Bronchial epithelial cell (primary cell): Measurements from ENCODE around the gene NLRX1. TPM values are rescaled to one million over a fixed set of nuclear protein-coding genes. Genes with fewer than 3 reads are reported as not detected.

Experiments used
- DNase-seq: peaks from one replicate; pipeline ENCODE4 v3.0.0-alpha.2; 2010; ENCODE audit warnings: low read depth
- FAIRE-seq: peaks from 2 replicates; lab custom pipeline; 2011; peaks lifted over from hg19 to GRCh38; lab: Jason Lieb, UNC
- H3K27me3 ChIP-seq: 2 replicates; pipeline ENCODE4 v1.5.1; 2011; ENCODE audit warnings: low read length; ENCODE audit not compliant: control insufficient read depth, insufficient read depth
- H3K36me3 ChIP-seq: 2 replicates; pipeline ENCODE4 v1.5.1; 2011; ENCODE audit warnings: low read length; ENCODE audit not compliant: control insufficient read depth, insufficient read depth
- H3K4me3 ChIP-seq: 2 replicates; pipeline ENCODE4 v1.5.1; 2011; ENCODE audit warnings: mild to moderate bottlenecking, low read depth, low read length, control low read depth
- CTCF ChIP-seq: IDR thresholded peaks from 2 replicates; pipeline ENCODE4 v1.5.1; 2011; ENCODE audit warnings: mild to moderate bottlenecking, moderate library complexity, low read length, control low read depth, inconsistent platforms; ENCODE audit not compliant: insufficient read depth, severe bottlenecking
- total RNA-seq: library from RNA; depleted of rRNA; stranded (reverse); fragments of >200 nt; gene quantifications from 2 replicates; pipeline ENCODE4 v1.2.1, GENCODE V29; 2014

Gene NLRX1
- total RNA-seq, 1 donor from 2014 or later = 13.7 TPM

GRCh38 chr11:119192111-119192510, 23.6 kb downstream of the NLRX1 start:
- no peak for TF ChIP-seq CTCF
- Histone ChIP-seq H3K27me3 (no peaks in the 10 kb centered on the region), H3K36me3 (no peaks in the 10 kb centered on the region), H3K4me3 (no peak overlapping the region)
- DNase-seq = peak; percentile 47
- no peak for FAIRE-seq

- TF ChIP-seq CTCF = no peak
- Histone ChIP-seq H3K27me3 (no peaks in the 10 kb centered on the region), H3K36me3 (no peaks in the 10 kb centered on the region), H3K4me3 (no peak overlapping the region)
- FAIRE-seq = no peak
- DNase-seq = no peak
These were observed 24.5 kb downstream of the NLRX1 start for GRCh38 chr11:119193001-119193400.

- no peak for TF ChIP-seq CTCF
- H3K27me3 ChIP-seq = no peaks in the 10 kb centered on the region
- H3K4me3 ChIP-seq = no peak overlapping the region
- DNase-seq (no peak), FAIRE-seq (no peak)
- no peaks in the 10 kb centered on the region for H3K36me3 ChIP-seq
These were observed 25.1 kb downstream of the NLRX1 start for GRCh38 chr11:119193626-119194025.

- Histone ChIP-seq H3K4me3 (no peak overlapping the region), H3K36me3 (no peaks in the 10 kb centered on the region), H3K27me3 (no peaks in the 10 kb centered on the region)
- DNase-seq (no peak), FAIRE-seq (no peak)
- TF ChIP-seq CTCF = no peak
These were observed 26.4 kb downstream of the NLRX1 start for GRCh38 chr11:119194811-119195440.

- H3K4me3 ChIP-seq = no peak overlapping the region
- no peak for TF ChIP-seq CTCF
- no peaks in the 10 kb centered on the region for H3K36me3 ChIP-seq
- peak; percentile 25 for DNase-seq
- FAIRE-seq = no peak
- H3K27me3 ChIP-seq = no peaks in the 10 kb centered on the region
These were observed 27.2 kb downstream of the NLRX1 start for GRCh38 chr11:119195680-119196079.
